Activated CD4-positive, CD25-positive, alpha-beta regulatory T cell treated with anti-CD3 and anti-CD28 coated beads, Interleukin-2, amount 50 U/mL, for 24 hours (primary cell): ENCODE data around the gene COL20A1.

Source experiments
- ATAC-seq, 2 donors: fragments of 150-1000 bp; cut with Tn5 transposase; one replicate each; pipeline ENCODE4 v1.10.0; 2021; ENCODE audit warnings: mild to moderate bottlenecking in 1 of 2, moderate library complexity in 1 of 2

COL20A1 gene

GRCh38 chr20:63261060-63261794 lies 31.8 kb upstream of the COL20A1 start:
- ATAC-seq = no peak

GRCh38 chr20:63261795-63262528 lies 31.0 kb upstream of the COL20A1 start:
- no peak for ATAC-seq

- ATAC-seq = no peak
Measured at GRCh38 chr20:63262836-63263235, 30.1 kb upstream of the COL20A1 start.

GRCh38 chr20:63264000-63264399 lies 29.0 kb upstream of the COL20A1 start:
- no peak for ATAC-seq

- ATAC-seq = no peak
Measured at GRCh38 chr20:63264519-63264918, 28.5 kb upstream of the COL20A1 start.

GRCh38 chr20:63265891-63266515 lies 27.0 kb upstream of the COL20A1 start:
- ATAC-seq = no peak

GRCh38 chr20:63267691-63268090 lies 25.3 kb upstream of the COL20A1 start:
- ATAC-seq = no peak

- no peak for ATAC-seq
Measured at GRCh38 chr20:63268256-63268655, 24.7 kb upstream of the COL20A1 start.

- ATAC-seq = no peak
Measured at GRCh38 chr20:63268671-63269439, 24.1 kb upstream of the COL20A1 start.

- no peak for ATAC-seq
Measured at GRCh38 chr20:63269724-63270123, 23.3 kb upstream of the COL20A1 start.

GRCh38 chr20:63270606-63271325 lies 22.2 kb upstream of the COL20A1 start:
- ATAC-seq = no peak

- peak; percentile 98 to 99 for ATAC-seq
Measured at GRCh38 chr20:63272105-63273058, 20.6 kb upstream of the COL20A1 start, which contains the start of gene ARFGAP1. TSS of gene ARFGAP1 (plus strand) at chr20:63272813. CDS start at chr20:63275581, 2,768 bp downstream.

- no peak for ATAC-seq
Measured at GRCh38 chr20:63273059-63273579, 19.9 kb upstream of the COL20A1 start.

- no peak for ATAC-seq
Measured at GRCh38 chr20:63273635-63274380, 19.2 kb upstream of the COL20A1 start.

GRCh38 chr20:63274381-63275228 lies 18.4 kb upstream of the COL20A1 start:
- no peak for ATAC-seq

GRCh38 chr20:63275825-63276224 lies 17.2 kb upstream of the COL20A1 start:
- ATAC-seq = no peak

GRCh38 chr20:63276956-63277355 lies 16.0 kb upstream of the COL20A1 start:
- ATAC-seq = no peak

GRCh38 chr20:63277466-63278272 lies 15.3 kb upstream of the COL20A1 start:
- no peak for ATAC-seq
